GM12878 (cell line): ENCODE measurements around the gene SMAD9. TPM values are rescaled to one million over a fixed set of nuclear protein-coding genes. Genes with fewer than 3 reads are reported as not detected.

ENCODE experiments used
- ATAC-seq: fragments of 200-7000 bp; cut with Tn5 transposase; 3 replicates; pipeline ENCODE4 v1.9.1; 2020; ENCODE audit warnings: mild to moderate bottlenecking, moderate library complexity
- BruUV-seq: library from RNA; stranded (reverse); fragments of 400-500 nt; replicated peaks from 2 replicates; lab custom pipeline; 2021; lab: Mats Ljungman, UMichigan
- CTCF ChIA-PET: fragments of 300-600 bp; sonication (Branson Sonifier 250); formaldehyde crosslinking; extraction: SDS; loops from one replicate; lab custom pipeline; 2021; ENCODE audit warnings: inconsistent platforms; lab: Yijun Ruan, JAX
- POLR2A ChIA-PET: fragments of 350-600 bp; formaldehyde crosslinking; extraction: SDS; loops from one replicate; lab custom pipeline; 2021; ENCODE audit warnings: inconsistent platforms; lab: Charles Lee
- RAD21 ChIA-PET: fragments of 300-600 bp; sonication (Branson Sonifier 250); formaldehyde crosslinking; loops from one replicate; lab custom pipeline; 2023; ENCODE audit warnings: antibody characterized with exemption; ENCODE audit not compliant: unreplicated experiment; lab: Charles Lee
- SMC1A ChIA-PET: fragments of 300-600 bp; sonication (Branson Sonifier 250); formaldehyde crosslinking; loops from one replicate; lab custom pipeline; 2023; ENCODE audit not compliant: unreplicated experiment, uncharacterized antibody; lab: Charles Lee
- DNase-seq: peaks from one replicate; pipeline ENCODE4 v3.0.0-alpha.2; 2011; ENCODE audit warnings: low read depth, low spot score
- FAIRE-seq: peaks from 3 replicates; lab custom pipeline; 2011; peaks lifted over from hg19 to GRCh38; lab: Jason Lieb, UNC
- H2AFZ ChIP-seq: 2 replicates; pipeline ENCODE4 v1.6.0; 2011; ENCODE audit warnings: low read depth, low read length, control low read depth; ENCODE audit not compliant: control insufficient read depth
- H3K27ac ChIP-seq: 2 replicates; pipeline ENCODE4 v1.5.1; 2011; ENCODE audit warnings: control low read depth; ENCODE audit not compliant: control insufficient read depth, insufficient read depth
- H3K27me3 ChIP-seq, 2 experiments: replicated peaks in 1 of 2; 2 replicates each; pipeline versions ENCODE4 v1.6.0 to v1.6.1; 2011; ENCODE audit warnings: low read length in 1 of 2; ENCODE audit not compliant: control insufficient read depth in 2 of 2, insufficient read depth in 2 of 2
- H3K36me3 ChIP-seq, 2 experiments: 2 replicates each; pipeline ENCODE4 v1.5.1; 2011; ENCODE audit warnings: low read length in 1 of 2; ENCODE audit not compliant: control insufficient read depth in 2 of 2, insufficient read depth in 2 of 2
- H3K4me1 ChIP-seq: 2 replicates; pipeline ENCODE4 v1.6.1; 2011; ENCODE audit warnings: mild to moderate bottlenecking, low read length, moderate library complexity, mixed read lengths; ENCODE audit not compliant: control insufficient read depth, insufficient read depth
- H3K4me2 ChIP-seq: 2 replicates; pipeline ENCODE4 v1.6.0; 2011; ENCODE audit warnings: control low read depth; ENCODE audit not compliant: control insufficient read depth, insufficient read depth
- H3K4me3 ChIP-seq: fragments of 200-600 bp; sonication (generic); 2 replicates; pipeline ENCODE4 v1.5.1; 2016
- H3K79me2 ChIP-seq: 2 replicates; pipeline ENCODE4 v1.6.0; 2011; ENCODE audit warnings: low read length; ENCODE audit not compliant: control insufficient read depth, insufficient read depth
- H3K9ac ChIP-seq: 2 replicates; pipeline ENCODE4 v1.8.0; 2011; ENCODE audit warnings: low read length, control low read depth, mixed read lengths; ENCODE audit not compliant: control insufficient read depth, insufficient read depth
- H3K9me3 ChIP-seq: replicated peaks from 3 replicates; pipeline ENCODE4 v1.5.1; 2011; ENCODE audit warnings: mild to moderate bottlenecking, low read length; ENCODE audit not compliant: control insufficient read depth, insufficient read depth
- H4K20me1 ChIP-seq: 2 replicates; pipeline ENCODE4 v1.6.0; 2011; ENCODE audit not compliant: control insufficient read depth, insufficient read depth
- E4F1 ChIP-seq: fragments of 450-650 bp; IDR thresholded peaks from 2 replicates; pipeline ENCODE4 v1.6.1; 2018; ENCODE audit warnings: borderline replicate concordance, mild to moderate bottlenecking; ENCODE audit not compliant: partially characterized antibody
- GABPA ChIP-seq: IDR thresholded peaks from 2 replicates; pipeline ENCODE4 v1.6.1; 2014; ENCODE audit warnings: antibody characterized with exemption, low read depth, mild to moderate bottlenecking, inconsistent platforms
- HDGF ChIP-seq: fragments of 450-650 bp; IDR thresholded peaks from 2 replicates; pipeline ENCODE4 v1.6.1; 2016; ENCODE audit warnings: antibody characterized with exemption
- KLF5 ChIP-seq: fragments of 450-650 bp; IDR thresholded peaks from 2 replicates; pipeline ENCODE4 v1.6.1; 2014; ENCODE audit warnings: mild to moderate bottlenecking; ENCODE audit not compliant: partially characterized antibody
- MAX ChIP-seq: IDR thresholded peaks from 2 replicates; pipeline ENCODE4 v1.6.1; 2012; ENCODE audit warnings: low read depth, low read length, improper control_type of control experiment
- NRF1 ChIP-seq: conservative IDR thresholded peaks from 2 replicates; pipeline ENCODE4 v1.6.1; 2011; ENCODE audit warnings: mild to moderate bottlenecking, low read depth, low read length, improper control_type of control experiment
- SREBF1 ChIP-seq: IDR thresholded peaks from 2 replicates; pipeline ENCODE4 v1.6.1; 2012; ENCODE audit warnings: mild to moderate bottlenecking, low read length
- ZZZ3 ChIP-seq: IDR thresholded peaks from 2 replicates; pipeline ENCODE4 v1.6.1; 2011; ENCODE audit warnings: low read depth; ENCODE audit not compliant: control insufficient read depth, insufficient read length
- WGBS: methylation state at CpG from one replicate; pipeline ENCODE4 v1.1.6; 2016; ENCODE audit warnings: low lambda C conversion rate; ENCODE audit not compliant: insufficient replicate concordance, insufficient coverage; ENCODE audit errors: missing lambda C conversion rate; 5-methylcytosine and 5-hydroxymethylcytosine counted together
- in situ Hi-C: fragments of 300-500 bp; cut with MboI; formaldehyde crosslinking; loops from 9 replicates; pipeline ENCODE4 v1.14.3; 2018; ENCODE audit warnings: mixed read lengths
- intact Hi-C: fragments of 100-400 bp; cut with micrococcal nuclease; formaldehyde crosslinking; loops from one replicate; pipeline ENCODE4 v1.14.2; 2022; ENCODE audit not compliant: unreplicated experiment
- polyA plus RNA-seq, 11 experiments: library from polyadenylated mRNA; depleted of rRNA in 4 of 11; unstranded in 6 of 11; stranded (reverse) in 5 of 11; fragments of >200 nt; fragmentation: Nextera tagmentation in 4 of 11; fragmentation: Illumina TruSeq in 1 of 11; extraction: Ambion mirVana in 4 of 11; extraction: Trizol in 1 of 11; gene quantifications; 1 replicate in 1 of 11; 2 replicates in 10 of 11; pipeline versions ENCODE4 v1.2.1 to v1.2.3, GENCODE V29; 2011 to 2016; ENCODE audit warnings: inconsistent platforms in 2 of 11, missing spikeins in 2 of 11, low read depth in 1 of 11
- total RNA-seq, 4 experiments: library from RNA; depleted of rRNA in 3 of 4; stranded (reverse); fragments of >200 nt in 3 of 4; fragmentation: Illumina TruSeq in 1 of 4; extraction: Trizol in 1 of 4; gene quantifications; 2 replicates each; pipeline versions ENCODE4 v1.2.1 to v1.2.3, GENCODE V29; 2013 to 2021
- TF ChIP-seq, protein P1 (sequence below): IDR thresholded peaks from 2 replicates; pipeline ENCODE4 v1.6.1; 2012; ENCODE audit warnings: low read length, inconsistent platforms
- TF ChIP-seq, protein P2 (sequence below): fragments of 150-350 bp; IDR thresholded peaks from 2 replicates; pipeline ENCODE4 v1.6.1; 2016; ENCODE audit warnings: low read depth, low read length
- TF ChIP-seq, protein P3 (sequence below): fragments of 150-350 bp; IDR thresholded peaks from 2 replicates; pipeline ENCODE4 v1.6.1; 2014; ENCODE audit warnings: mild to moderate bottlenecking, low read depth, low read length
- TF ChIP-seq, protein P4 (sequence below): fragments of 450-650 bp; IDR thresholded peaks from 2 replicates; pipeline ENCODE4 v1.6.1; 2017; ENCODE audit warnings: low read depth, mild to moderate bottlenecking, moderate library complexity

The SMAD9 gene
- total and polyA plus RNA-seq, 10 of the 15 experiments (the other 5 are each of a cell fraction or from before 2014, with no cell fraction given), result 0.22 to 0.69 (median 0.42) TPM; not detected in 6

DNA sequence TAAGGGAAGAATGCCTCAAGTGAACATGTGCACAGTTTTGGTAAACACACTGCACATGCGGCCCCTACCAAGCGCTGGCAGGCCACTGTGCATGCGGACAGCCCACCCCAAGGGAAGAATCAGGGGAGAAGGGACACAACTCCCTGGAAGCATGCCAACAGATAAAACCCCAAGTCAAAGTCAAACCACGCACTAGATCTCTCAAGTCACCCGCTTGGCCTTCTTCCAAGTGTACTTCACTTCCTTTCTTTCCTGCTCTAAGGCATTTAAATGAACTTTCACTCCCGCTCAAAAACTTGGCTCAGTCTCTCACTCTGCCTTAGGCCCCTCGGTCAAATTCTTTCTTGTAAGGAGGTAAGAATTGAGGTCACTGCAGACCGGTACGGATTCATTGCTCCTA, 105.6 kb downstream of the SMAD9 start (continued):
- TF ChIP-seq, protein P1, sequence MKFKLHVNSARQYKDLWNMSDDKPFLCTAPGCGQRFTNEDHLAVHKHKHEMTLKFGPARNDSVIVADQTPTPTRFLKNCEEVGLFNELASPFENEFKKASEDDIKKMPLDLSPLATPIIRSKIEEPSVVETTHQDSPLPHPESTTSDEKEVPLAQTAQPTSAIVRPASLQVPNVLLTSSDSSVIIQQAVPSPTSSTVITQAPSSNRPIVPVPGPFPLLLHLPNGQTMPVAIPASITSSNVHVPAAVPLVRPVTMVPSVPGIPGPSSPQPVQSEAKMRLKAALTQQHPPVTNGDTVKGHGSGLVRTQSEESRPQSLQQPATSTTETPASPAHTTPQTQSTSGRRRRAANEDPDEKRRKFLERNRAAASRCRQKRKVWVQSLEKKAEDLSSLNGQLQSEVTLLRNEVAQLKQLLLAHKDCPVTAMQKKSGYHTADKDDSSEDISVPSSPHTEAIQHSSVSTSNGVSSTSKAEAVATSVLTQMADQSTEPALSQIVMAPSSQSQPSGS, result no peak
- TF ChIP-seq KLF5 (no peak), E4F1 (no peak), HDGF (no peak)

DNA sequence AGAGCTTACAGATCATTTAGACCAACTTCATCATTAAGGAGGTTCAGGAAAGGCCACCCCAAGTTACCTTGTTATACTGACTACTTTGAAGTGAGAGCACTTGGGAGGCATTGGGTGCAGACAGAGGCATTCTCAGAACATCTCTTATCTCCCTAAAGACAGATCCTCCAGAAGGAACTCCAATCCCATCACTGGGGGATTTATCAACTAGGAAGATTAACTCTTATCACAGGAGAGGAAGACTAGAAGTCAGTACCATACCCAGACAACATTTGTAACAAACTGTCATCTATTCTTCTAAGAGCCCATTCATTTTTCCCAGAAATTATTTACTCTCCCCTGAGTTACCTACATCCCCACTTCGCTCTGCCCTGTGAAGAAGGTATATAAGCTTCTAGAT, 106.8 kb downstream of the SMAD9 start:
- ChIA-PET CTCF (no interaction called here), POLR2A (no interaction called here), RAD21 (no interaction called here), SMC1A (no interaction called here)
- H3K36me3 ChIP-seq, result no peaks in the 10 kb centered on the region
- H3K27me3 ChIP-seq, result peaks cover 0 to 3% of the 10 kb centered on the region in 2 experiments; a peak in 2 of 4 replicates
- no peak overlapping the region for H3K27ac ChIP-seq
- H3K9me3 ChIP-seq, result no peaks in the 10 kb centered on the region
- ATAC-seq (no peak), FAIRE-seq (no peak), DNase-seq (no peak)
- in situ Hi-C loops, result no loop called here
- no peaks in the 10 kb centered on the region for H4K20me1 ChIP-seq
- H3K79me2 ChIP-seq, result no peaks in the 10 kb centered on the region
- no peak overlapping the region for H3K4me2 ChIP-seq
- WGBS, result 28% methylated on average over 1 of the region's 1 CpG
- no TSS peak for BruUV-seq
- no peak overlapping the region for H3K9ac ChIP-seq
- no peaks in the 10 kb centered on the region for H3K4me1 ChIP-seq
- H2AFZ ChIP-seq, result no peak overlapping the region
- intact Hi-C loops, result no loop called here
- H3K4me3 ChIP-seq, result no peak overlapping the region
- TF ChIP-seq SREBF1 (no peak), ZZZ3 (no peak), GABPA (no peak), MAX (no peak), NRF1 (no peak)
- TF ChIP-seq, protein P2, sequence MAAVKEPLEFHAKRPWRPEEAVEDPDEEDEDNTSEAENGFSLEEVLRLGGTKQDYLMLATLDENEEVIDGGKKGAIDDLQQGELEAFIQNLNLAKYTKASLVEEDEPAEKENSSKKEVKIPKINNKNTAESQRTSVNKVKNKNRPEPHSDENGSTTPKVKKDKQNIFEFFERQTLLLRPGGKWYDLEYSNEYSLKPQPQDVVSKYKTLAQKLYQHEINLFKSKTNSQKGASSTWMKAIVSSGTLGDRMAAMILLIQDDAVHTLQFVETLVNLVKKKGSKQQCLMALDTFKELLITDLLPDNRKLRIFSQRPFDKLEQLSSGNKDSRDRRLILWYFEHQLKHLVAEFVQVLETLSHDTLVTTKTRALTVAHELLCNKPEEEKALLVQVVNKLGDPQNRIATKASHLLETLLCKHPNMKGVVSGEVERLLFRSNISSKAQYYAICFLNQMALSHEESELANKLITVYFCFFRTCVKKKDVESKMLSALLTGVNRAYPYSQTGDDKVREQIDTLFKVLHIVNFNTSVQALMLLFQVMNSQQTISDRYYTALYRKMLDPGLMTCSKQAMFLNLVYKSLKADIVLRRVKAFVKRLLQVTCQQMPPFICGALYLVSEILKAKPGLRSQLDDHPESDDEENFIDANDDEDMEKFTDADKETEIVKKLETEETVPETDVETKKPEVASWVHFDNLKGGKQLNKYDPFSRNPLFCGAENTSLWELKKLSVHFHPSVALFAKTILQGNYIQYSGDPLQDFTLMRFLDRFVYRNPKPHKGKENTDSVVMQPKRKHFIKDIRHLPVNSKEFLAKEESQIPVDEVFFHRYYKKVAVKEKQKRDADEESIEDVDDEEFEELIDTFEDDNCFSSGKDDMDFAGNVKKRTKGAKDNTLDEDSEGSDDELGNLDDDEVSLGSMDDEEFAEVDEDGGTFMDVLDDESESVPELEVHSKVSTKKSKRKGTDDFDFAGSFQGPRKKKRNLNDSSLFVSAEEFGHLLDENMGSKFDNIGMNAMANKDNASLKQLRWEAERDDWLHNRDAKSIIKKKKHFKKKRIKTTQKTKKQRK, result no peak
- TF ChIP-seq, protein P3, sequence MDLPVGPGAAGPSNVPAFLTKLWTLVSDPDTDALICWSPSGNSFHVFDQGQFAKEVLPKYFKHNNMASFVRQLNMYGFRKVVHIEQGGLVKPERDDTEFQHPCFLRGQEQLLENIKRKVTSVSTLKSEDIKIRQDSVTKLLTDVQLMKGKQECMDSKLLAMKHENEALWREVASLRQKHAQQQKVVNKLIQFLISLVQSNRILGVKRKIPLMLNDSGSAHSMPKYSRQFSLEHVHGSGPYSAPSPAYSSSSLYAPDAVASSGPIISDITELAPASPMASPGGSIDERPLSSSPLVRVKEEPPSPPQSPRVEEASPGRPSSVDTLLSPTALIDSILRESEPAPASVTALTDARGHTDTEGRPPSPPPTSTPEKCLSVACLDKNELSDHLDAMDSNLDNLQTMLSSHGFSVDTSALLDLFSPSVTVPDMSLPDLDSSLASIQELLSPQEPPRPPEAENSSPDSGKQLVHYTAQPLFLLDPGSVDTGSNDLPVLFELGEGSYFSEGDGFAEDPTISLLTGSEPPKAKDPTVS, result no peak
- TF ChIP-seq, protein P4, sequence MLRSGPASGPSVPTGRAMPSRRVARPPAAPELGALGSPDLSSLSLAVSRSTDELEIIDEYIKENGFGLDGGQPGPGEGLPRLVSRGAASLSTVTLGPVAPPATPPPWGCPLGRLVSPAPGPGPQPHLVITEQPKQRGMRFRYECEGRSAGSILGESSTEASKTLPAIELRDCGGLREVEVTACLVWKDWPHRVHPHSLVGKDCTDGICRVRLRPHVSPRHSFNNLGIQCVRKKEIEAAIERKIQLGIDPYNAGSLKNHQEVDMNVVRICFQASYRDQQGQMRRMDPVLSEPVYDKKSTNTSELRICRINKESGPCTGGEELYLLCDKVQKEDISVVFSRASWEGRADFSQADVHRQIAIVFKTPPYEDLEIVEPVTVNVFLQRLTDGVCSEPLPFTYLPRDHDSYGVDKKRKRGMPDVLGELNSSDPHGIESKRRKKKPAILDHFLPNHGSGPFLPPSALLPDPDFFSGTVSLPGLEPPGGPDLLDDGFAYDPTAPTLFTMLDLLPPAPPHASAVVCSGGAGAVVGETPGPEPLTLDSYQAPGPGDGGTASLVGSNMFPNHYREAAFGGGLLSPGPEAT, result no peak
